ENCODE measurements around the gene TREML2. TPM values are rescaled to one million over a fixed set of nuclear protein-coding genes. Genes with fewer than 3 reads are reported as not detected.

Gene TREML2
- polyA plus RNA-seq, 1 donor from 2014 or later, result 12.4 TPM

DNA sequence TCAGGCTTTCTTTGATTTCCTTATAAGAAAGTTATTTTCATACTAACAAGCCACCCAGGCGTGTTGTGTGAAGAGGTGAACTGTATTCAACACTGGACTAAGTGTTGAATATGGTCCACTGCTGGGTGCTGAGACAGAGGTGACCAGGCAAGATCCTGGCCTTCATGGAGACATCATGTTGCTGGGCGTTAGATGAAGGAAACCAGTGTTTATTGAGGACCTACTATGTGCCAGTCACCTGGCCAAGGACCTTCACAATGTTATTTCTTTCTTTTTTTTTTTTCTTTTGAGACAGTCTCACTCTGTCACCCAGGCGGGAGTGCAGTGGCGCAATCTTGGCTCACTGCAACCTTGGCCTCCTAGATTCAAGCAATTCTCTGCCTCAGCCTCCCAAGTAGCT lies 44.9 kb downstream of the TREML2 start:
- H3K27me3 Mint-ChIP-seq, result peaks cover 7% of the 10 kb centered on the region
- peaks cover 0 to 3% (median 0%) of the 10 kb centered on the region in 3 donors for H3K4me1 Mint-ChIP-seq
- peaks cover 2% of the 10 kb centered on the region for H3K36me3 Mint-ChIP-seq
- H3K27ac Mint-ChIP-seq, result no peak overlapping the region
- H3K4me3 Mint-ChIP-seq, result no peak overlapping the region
- H3K9me3 Mint-ChIP-seq, result peaks cover 0 to 3% (median 0%) of the 10 kb centered on the region in 3 donors

DNA sequence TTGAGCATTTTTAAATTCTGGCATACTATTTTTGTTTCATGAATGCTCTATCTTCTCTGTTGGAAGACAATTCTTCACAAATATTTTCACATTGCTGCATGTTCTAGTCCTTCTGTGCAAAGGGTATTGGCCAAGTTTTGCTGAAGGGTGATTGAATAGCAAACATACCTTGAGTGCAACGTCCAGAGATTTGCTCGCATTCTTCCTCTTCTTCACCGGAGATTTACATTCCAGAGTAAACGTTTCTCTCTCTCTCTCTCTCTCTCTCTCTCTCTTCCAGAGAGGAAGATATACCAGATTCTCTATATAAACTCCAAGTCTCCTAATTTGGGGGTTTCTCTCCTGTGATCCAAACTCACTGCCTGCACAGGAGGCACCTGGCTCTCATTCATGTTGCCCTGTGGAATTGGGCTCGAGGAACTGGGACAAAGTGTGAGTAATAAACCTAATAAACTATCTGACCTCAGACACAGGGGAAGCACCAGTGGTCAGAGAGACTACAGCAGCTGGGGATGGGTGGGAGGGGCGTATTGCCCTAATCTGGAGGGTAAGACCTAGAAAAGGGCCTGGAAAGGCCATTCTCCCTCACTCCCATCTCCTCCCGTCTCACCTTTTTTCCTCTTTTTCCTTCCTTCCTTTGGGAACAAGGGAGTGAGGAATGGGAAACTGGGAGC lies 45.7 kb downstream of the TREML2 start:
- Mint-ChIP-seq H3K27ac (no peak overlapping the region), H3K36me3 (no peaks in the 10 kb centered on the region), H3K4me3 (no peak overlapping the region), H3K27me3 (peaks cover 7% of the 10 kb centered on the region), H3K4me1 (peaks cover 0 to 3% (median 0%) of the 10 kb centered on the region in 3 donors), H3K9me3 (peaks cover 0 to 3% (median 0%) of the 10 kb centered on the region in 3 donors)

GRCh38 chr6:41153992-41154625 lies 46.8 kb downstream of the TREML2 start, which contains the start of gene TREML1:
TSS of gene TREML1 (minus strand) at chr6:41154347. CDS start at chr6:41154288, 59 bp downstream.
- no peak within 1 kb of the TSS for H3K27ac Mint-ChIP-seq
- H3K27me3 Mint-ChIP-seq, result peaks cover 4% of the 10 kb centered on the region
- H3K9me3 Mint-ChIP-seq, result peaks cover 0 to 3% (median 0%) of the 10 kb centered on the region in 3 donors
- peaks cover 0 to 3% (median 0%) of the 10 kb centered on the region in 3 donors for H3K4me1 Mint-ChIP-seq
- no peaks in the 10 kb centered on the region for H3K36me3 Mint-ChIP-seq
- no peak within 1 kb of the TSS for H3K4me3 Mint-ChIP-seq

DNA sequence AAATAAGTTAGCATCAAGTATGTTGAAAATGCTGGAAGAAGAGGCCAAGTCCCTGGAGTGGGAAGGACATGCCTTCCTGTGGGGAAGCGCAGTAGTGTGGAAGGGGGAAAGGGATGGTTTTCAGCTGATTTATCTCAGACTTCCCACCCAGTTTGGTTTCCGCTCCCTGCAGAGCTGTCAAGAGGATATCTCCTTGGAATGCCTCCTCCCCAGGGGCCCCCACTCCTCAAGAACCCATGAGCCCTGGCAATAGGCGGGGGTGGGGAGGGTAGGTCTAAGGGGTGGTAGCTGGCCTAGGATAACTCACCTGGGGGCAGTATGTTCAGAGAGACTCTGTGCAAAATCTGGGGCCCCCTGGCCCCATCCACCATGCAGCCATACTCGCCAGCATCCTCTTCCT lies 47.5 kb downstream of the TREML2 start:
- H3K27me3 Mint-ChIP-seq, result peaks cover 4% of the 10 kb centered on the region
- no peak overlapping the region for H3K4me3 Mint-ChIP-seq
- peaks cover 0 to 3% (median 0%) of the 10 kb centered on the region in 3 donors for H3K9me3 Mint-ChIP-seq
- no peak overlapping the region for H3K27ac Mint-ChIP-seq
- peaks cover 0 to 3% (median 0%) of the 10 kb centered on the region in 3 donors for H3K4me1 Mint-ChIP-seq
- peaks cover 3% of the 10 kb centered on the region for H3K36me3 Mint-ChIP-seq

DNA sequence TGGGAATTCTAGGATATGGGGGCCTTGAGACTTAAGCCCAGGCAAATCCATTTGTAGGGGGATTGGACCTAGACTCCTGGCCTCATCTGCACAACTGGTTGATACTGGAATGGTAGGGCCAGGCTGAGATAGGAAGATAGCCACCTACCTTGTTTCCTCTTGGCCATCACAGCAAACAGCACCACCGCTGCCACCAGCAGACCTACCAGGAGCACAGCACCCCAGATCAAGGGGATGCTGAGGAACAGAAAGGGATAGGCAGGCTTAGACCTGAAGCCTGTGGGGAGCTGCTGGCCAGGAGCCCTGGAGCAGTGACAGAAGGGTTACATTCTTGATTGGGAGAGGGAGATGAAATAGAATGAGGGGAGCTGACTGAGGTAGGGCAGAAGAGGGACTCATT lies 50.3 kb downstream of the TREML2 start:
- no peak overlapping the region for H3K27ac Mint-ChIP-seq

GRCh38 chr6:41147917-41148316 lies 53.0 kb downstream of the TREML2 start:
- Mint-ChIP-seq H3K4me1 (no peaks in the 10 kb centered on the region), H3K36me3 (peaks cover 7% of the 10 kb centered on the region), H3K27me3 (no peaks in the 10 kb centered on the region), H3K9me3 (peaks cover 0 to 2% (median 0%) of the 10 kb centered on the region in 3 donors), H3K4me3 (no peak overlapping the region), H3K27ac (no peak overlapping the region)

More for the DNA sequence above, 50.3 kb downstream of the TREML2 start:
- Mint-ChIP-seq H3K36me3 (peaks cover 3% of the 10 kb centered on the region), H3K27me3 (no peaks in the 10 kb centered on the region), H3K9me3 (peaks cover 0 to 2% (median 0%) of the 10 kb centered on the region in 3 donors), H3K4me3 (no peak overlapping the region), H3K4me1 (peaks cover 0 to 2% (median 0%) of the 10 kb centered on the region in 3 donors)

Other genes starting within 250 kb of the TREML2 start
- 0.76 TPM for gene UNC5CL, start 161.9 kb downstream of the TREML2 start, polyA plus RNA-seq
- gene TSPO2, start 158.7 kb downstream of the TREML2 start, polyA plus RNA-seq, result not detected
- 0.33 TPM for gene APOBEC2, start 147.9 kb downstream of the TREML2 start, polyA plus RNA-seq
- 58.3 TPM for gene OARD1, start 128.8 kb downstream of the TREML2 start, polyA plus RNA-seq
- 19.1 TPM for gene NFYA, start 128.2 kb downstream of the TREML2 start, polyA plus RNA-seq
- 3.0 TPM for gene TREML1, start 46.8 kb downstream of the TREML2 start, polyA plus RNA-seq
- not detected for gene TREM2, start 38.0 kb downstream of the TREML2 start, polyA plus RNA-seq
- gene TREML4, start 27.2 kb upstream of the TREML2 start, polyA plus RNA-seq, result 2.2 TPM
- gene TREM1, start 85.5 kb upstream of the TREML2 start, polyA plus RNA-seq, result 0.58 TPM
- not detected for gene NCR2, start 134.5 kb upstream of the TREML2 start, polyA plus RNA-seq